NCI-H748 (cell line): ENCODE results near the gene SEMA4B.
"Not testable (repeated sequence)": the region's sequence is repeated elsewhere in the genome, so short reads cannot be mapped to it uniquely, and the experiment has no call there.

Experiments
- DNase-seq: peaks from one replicate; lab custom pipeline; 2025; ENCODE audit not compliant: unreplicated experiment; lab: John Stamatoyannopoulos, UW

Gene SEMA4B

DNA sequence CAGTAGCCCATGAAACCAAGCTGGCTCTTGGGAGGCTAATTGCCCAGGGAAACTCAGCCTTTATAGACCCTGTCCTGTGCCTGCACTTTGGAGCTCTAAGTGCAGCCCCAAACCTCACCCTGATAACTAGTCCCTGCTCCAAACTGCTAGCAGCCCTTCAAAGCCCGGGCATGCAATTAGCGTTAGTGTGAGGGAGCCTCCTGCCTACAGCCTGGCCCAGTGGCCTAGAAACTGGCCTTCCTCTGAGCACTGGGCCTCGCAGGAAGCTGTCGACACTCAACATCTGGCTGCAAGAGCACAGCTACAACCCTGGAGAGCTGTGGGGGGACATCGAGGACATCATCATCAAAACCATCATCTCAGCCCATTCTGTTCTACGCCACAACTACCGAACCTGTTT lies 56.6 kb downstream of the SEMA4B start:
- DNase-seq: no peak

DNA sequence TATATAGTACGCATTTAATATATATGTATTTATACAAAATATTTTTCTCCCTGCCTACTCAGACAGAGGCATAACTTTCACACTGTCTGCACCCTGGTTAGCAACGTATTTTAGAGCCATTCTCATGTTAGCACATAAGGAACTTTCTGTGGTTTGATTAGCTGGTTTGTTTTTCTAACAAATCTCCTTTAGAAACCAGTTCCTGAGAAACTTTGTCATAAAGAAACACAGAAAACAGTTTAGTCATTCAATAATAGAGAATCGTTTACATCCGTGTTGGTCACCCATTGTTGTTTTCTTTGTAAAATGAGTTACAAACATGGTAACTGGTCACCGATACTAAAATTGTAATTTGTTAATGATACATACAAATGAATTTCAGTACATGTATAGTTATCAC lies 58.4 kb downstream of the SEMA4B start:
- DNase-seq: no peak

DNA sequence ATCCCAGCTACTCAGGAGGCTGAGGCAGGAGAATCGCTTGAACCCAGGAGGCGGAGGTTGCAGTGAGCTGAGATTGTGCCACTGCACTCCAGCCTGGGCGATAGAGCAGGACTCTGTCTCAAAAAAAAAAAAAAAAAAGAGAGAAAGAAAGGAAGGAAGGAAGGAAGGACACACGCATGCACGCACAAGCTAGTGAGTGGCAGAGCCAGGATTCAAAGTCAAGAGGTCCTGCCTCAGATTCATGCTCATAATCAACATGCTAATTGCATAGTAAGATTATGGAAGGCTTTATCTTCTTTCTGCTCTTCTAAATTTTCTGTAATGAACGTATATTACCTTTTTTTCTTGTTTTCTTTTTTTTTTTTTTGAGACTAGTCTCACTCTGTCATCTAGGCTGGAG lies 59.6 kb downstream of the SEMA4B start:
- not testable (repeated sequence) for DNase-seq

DNA sequence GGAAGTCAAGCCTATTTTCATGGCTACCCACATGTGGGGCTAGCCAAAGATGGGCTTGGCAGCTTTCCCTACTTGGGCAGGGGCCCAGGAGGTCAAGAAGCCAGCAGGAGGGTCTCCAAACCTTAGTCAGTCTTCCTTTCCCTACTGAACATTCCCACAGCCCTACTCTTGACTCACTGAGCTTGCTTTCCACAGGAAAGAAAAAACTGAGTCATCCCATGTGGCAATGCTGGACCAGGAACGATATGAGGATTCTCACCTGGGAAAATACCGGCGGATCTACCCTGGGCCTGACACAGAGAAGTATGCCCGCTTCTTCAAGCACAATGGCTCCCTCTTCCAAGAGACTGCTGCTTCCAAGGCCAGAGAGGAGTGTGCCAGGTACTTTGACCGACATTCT lies 60.7 kb downstream of the SEMA4B start:
- no peak for DNase-seq

DNA sequence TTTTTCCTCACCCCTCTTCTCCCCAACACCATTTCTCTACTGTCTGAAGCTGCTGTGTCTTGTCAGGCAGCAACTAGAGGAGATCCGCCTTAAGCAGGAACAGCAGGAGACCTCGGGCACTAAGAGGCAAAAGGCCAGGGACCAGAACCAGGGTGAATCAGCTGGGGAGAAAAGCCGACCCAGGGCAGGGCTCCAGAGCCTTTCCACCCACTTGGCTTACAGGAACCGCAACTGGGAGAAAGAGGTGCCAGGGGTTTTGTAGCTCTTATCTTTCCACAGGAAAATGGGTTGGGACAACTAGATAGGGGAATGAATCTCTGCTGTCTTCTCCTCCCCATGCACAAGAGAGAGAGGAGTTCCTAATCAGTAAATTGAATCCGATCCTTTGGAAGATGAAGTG lies 61.3 kb downstream of the SEMA4B start:
- no peak for DNase-seq

DNA sequence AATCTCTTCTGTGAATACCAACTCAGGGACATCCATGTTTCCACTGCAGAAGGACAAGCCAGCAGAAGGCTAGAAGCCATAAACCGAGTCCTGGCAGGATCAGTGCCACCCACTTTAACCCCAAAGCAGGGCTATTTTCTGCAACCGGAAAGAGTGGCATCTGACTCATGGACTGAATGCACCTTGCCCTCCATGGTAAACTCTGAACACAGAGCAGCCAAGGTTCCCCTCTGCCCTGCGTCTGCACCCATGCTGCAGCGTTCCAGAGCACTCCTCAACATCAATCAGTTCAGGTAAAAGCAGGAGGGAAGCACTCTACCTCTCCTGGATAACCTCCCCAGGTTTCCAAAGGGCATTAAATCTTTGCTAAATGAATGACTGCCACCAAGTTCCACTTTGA lies 63.5 kb downstream of the SEMA4B start:
- peak; percentile 9 for DNase-seq

DNA sequence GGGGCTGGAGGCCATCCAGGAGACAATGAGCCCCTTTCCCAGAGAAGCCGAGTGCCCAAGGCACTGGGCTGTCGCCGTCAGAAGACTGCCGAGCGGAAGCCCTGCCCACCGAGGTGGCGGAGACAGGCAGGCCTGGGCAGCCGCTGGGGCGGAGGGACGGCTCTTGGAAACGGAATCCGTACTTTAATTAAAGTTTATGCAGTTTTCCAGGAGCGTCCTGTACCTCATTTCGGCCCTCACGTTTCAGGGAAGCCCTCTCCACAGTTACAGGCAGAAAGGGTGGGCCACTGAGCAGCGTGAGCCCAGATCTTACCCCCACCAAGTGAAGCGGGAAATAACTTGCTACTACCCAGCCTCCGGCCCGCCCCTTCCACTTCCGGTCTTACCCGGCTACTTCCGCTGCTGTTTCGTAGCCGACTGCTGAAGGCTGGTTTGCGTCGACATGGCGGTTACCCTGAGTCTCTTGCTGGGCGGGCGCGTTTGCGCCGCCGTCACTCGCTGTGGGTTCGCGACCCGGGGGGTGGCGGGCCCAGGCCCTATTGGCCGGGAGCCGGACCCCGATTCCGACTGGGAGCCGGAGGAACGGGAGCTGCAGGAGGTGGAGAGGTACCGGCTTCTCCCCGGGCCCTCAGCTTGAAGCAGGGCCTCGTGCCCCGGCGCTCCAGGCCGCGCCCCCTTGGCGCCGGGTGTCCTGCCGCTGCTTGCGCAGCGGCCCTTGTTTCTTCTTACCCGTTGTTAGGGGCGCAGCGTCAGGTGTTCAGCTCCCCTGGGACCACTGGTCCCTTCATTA lies 64.3 kb downstream of the SEMA4B start, which contains the start of gene NGRN:
NGRN (plus strand) TSS at position 402 of the 790 bp plus-strand sequence; CDS start at position 443, 41 bp downstream.
- peak; percentile 87 for DNase-seq

DNA sequence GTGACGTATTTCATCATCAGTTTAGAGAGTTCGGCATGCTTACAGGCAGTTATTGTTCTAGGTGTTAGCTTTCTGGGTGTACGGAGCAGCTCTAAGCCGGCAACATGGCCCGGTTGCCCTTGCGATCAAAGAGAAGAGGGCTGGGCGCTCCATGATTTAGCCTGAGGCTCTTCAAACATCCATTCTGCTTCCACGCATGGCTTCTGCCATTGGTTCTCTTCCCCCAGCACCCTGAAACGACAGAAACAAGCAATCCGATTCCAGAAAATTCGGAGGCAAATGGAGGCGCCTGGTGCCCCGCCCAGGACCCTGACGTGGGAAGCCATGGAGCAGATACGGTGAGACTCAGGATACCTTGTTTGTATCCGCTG lies 64.9 kb downstream of the SEMA4B start:
- peak; percentile 68 for DNase-seq

DNA sequence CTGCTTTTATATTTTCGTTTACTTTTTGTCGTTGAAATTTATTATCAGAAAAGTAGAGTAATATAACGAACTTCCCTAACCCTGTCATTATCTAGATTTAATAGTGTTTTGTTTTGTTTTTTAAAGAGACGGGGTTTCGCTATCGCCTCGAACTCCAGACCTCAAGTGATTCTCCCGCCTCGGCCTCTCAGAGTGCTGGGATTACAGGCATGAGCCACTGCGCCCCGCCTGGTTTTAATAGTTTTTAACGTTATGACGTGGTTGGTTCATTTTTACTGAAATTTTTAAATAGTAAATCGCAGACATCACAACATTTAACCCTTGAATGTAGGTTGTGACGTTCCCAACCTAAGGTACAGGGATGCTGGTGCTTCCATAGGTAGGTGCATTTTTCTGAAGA lies 65.4 kb downstream of the SEMA4B start:
- DNase-seq: peak; percentile 23

DNA sequence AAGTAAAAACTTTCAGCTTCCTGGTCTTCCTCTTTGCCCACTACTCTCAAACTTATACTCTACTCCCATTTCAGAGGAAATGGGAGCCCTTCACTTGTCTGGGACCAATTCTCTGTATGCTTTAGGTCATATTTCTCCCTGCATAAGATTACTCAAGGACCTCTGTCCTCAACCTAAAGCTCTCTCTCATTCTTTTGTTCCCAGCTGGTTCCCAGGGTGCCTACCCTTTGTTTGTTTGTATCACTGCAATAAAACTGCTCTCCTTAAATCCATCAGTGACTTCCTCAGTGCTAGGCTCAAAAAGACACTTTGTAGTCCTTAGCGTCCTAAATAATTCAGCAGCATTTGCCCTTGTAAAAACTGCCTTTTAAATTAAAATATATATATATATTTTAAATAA lies 67.3 kb downstream of the SEMA4B start:
- peak; percentile 32 for DNase-seq

DNA sequence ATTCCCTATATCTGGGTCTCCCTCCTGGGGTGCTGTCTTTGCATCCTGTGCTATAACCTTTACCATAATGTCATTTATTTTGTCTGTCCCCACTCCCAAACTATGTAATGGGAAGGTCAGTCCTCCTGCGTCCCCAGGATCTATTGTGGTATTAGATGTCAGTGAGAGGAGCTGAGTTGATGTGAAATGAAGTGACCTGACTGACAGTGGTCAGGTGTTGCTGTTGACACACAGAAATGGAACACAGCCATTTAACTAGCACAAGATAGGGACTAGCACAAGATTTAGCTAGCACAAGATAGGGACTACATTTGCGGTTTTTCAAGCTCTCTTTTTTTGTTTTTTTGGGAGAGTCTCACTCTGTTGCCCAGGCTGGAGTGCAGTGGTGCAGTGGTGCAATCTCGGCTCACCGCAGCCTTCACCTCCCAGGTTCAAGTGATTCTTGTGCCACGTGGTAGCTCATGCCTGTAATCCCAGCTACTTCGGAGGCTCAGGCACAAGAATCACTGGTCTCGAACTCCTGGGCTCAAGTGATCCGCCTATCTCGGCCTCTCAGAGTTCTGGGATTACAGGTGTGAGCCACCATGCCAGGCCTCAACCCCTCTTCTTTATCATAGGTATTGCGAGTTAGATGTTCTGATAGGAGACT lies 69.5 kb downstream of the SEMA4B start:
- DNase-seq: no peak

DNA sequence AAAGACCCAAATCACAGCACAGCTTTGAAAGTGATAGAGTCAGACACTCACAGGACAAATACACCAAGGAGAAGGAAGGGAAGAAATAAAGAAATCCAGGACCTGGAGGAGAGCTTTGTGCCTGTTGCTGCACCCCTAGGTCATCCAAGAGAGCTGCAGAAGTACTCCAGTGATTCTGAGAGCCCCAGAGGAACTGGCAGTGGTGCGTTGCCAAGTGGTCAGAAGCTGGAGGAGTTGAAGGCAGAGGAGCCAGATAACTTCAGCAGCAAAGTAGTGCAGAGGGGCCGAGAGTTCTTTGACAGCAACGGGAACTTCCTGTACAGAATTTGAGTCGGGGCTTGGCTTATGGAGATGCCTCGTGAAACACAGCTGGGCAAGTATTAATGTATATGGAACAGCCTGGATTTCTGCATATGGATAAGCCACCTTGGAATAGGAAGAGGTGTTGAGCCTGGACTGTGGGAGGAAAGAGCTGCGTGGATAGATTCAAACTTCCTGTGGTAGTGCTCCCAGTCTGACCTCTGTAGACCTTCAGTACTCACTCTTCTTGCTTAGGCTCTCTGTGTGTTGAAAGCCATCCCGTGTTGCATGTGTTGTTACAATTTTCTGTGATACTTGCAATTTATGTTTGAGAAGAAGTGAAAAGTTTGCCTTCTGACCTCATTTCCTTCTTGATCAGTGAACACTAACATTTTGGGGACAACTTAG lies 70.5 kb downstream of the SEMA4B start:
- no peak for DNase-seq

DNA sequence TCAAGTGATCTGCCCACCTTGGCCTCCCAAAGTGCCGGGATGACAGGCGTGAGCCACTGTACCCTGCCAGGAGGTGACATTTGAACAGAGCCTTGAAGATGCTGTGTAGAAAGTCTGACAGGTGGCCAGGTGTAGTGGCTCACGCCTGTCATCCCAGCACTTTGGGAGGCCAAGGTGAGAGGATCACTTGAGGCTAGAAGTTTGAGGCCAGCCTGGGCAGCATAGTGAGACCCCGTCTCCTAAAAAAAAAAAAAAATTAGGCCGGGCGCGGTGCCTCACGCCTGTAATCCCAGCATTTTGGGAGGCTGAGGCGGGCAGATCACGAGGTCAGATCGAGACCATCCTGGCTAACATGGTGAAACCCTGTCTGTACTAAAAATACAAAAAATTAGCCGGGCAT lies 77.3 kb downstream of the SEMA4B start:
- not testable (repeated sequence) for DNase-seq
